GM12874 (cell line): Measurements from ENCODE around the gene MACROD2.

Experiments
- CTCF ChIP-seq: IDR thresholded peaks from 2 replicates; pipeline ENCODE4 v1.5.1; 2011; ENCODE audit warnings: low read depth, mild to moderate bottlenecking, control low read depth, low read length, moderate library complexity; ENCODE audit not compliant: insufficient read depth

The MACROD2 gene

GRCh38 chr20:15705975-15706374, 1710.7 kb downstream of the MACROD2 start:
- TF ChIP-seq CTCF: no peak

- no peak for TF ChIP-seq CTCF
These were observed 1711.4 kb downstream of the MACROD2 start for GRCh38 chr20:15706719-15707118.

GRCh38 chr20:15708984-15709598, 1713.8 kb downstream of the MACROD2 start:
- peak; percentile 78 for TF ChIP-seq CTCF

- no peak for TF ChIP-seq CTCF
These were observed 1715.3 kb downstream of the MACROD2 start for GRCh38 chr20:15710636-15711035.

- no peak for TF ChIP-seq CTCF
These were observed 1715.9 kb downstream of the MACROD2 start for GRCh38 chr20:15711177-15711576.

- TF ChIP-seq CTCF: no peak
These were observed 1720.9 kb downstream of the MACROD2 start for GRCh38 chr20:15716256-15716655.

GRCh38 chr20:15726416-15726815, 1731.1 kb downstream of the MACROD2 start:
- TF ChIP-seq CTCF: no peak
